GM19468 (cell line): ENCODE data around the gene ZDHHC8.

ENCODE experiments used
- ATAC-seq: cut with Tn5 transposase; IDR thresholded peaks from one replicate; pipeline ENCODE4 v1.9.1; 2021; ENCODE audit warnings: mild to moderate bottlenecking, moderate library complexity, moderate number of reproducible peaks; ENCODE audit not compliant: unreplicated experiment; ENCODE audit errors: extremely low read depth

The ZDHHC8 gene

GRCh38 chr22:20112623-20113511 lies 18.7 kb upstream of the ZDHHC8 start:
- ATAC-seq: no peak

- no peak for ATAC-seq
These were observed 17.9 kb upstream of the ZDHHC8 start for GRCh38 chr22:20113551-20114310.

GRCh38 chr22:20114506-20115475 lies 16.8 kb upstream of the ZDHHC8 start:
- ATAC-seq: no peak

GRCh38 chr22:20115691-20116375 lies 15.8 kb upstream of the ZDHHC8 start, which contains the start of gene RANBP1:
TSS of gene RANBP1 (plus strand) at chr22:20116104. CDS start at chr22:20116185, 81 bp downstream.
- no peak for ATAC-seq

GRCh38 chr22:20116376-20116950 lies 15.1 kb upstream of the ZDHHC8 start:
- no peak for ATAC-seq

GRCh38 chr22:20116951-20117632 lies 14.5 kb upstream of the ZDHHC8 start, which contains the start of gene TRMT2A:
TSS of gene TRMT2A (minus strand) at chr22:20117226. CDS start at chr22:20116906, 320 bp downstream.
- peak; percentile 59 for ATAC-seq

- no peak for ATAC-seq
These were observed 13.8 kb upstream of the ZDHHC8 start for GRCh38 chr22:20117633-20118299.

- no peak for ATAC-seq
These were observed 13.1 kb upstream of the ZDHHC8 start for GRCh38 chr22:20118300-20119020.

- no peak for ATAC-seq
These were observed 9.7 kb upstream of the ZDHHC8 start for GRCh38 chr22:20121856-20122415.

GRCh38 chr22:20123366-20124082 lies 8.1 kb upstream of the ZDHHC8 start:
- ATAC-seq: no peak

GRCh38 chr22:20124083-20124787 lies 7.4 kb upstream of the ZDHHC8 start:
- no peak for ATAC-seq

- no peak for ATAC-seq
These were observed 6.1 kb upstream of the ZDHHC8 start for GRCh38 chr22:20125201-20126174.

GRCh38 chr22:20126284-20127029 lies 5.1 kb upstream of the ZDHHC8 start:
- no peak for ATAC-seq

GRCh38 chr22:20127318-20127868 lies 4.2 kb upstream of the ZDHHC8 start:
- no peak for ATAC-seq
